Measurements from ENCODE around the gene LPP. TPM values are rescaled to one million over a fixed set of nuclear protein-coding genes. Genes with fewer than 3 reads are reported as not detected.

Gene LPP
- polyA plus RNA-seq, 1 donor (not counting 4 experiments of a cell fraction or from before 2014, with no cell fraction given): 16.0 TPM

GRCh38 chr3:188180114-188180513 lies 26.2 kb downstream of the LPP start:
- DNase-seq (ENCODE audit: low read depth, low spot score) (no peak), FAIRE-seq (no peak)
- Histone ChIP-seq H3K36me3 (ENCODE audit: control insufficient read depth in 2 of 2, extremely low read depth in 1 of 2, insufficient read depth in 2 of 2, low read length in 2 of 2) (peaks cover 3 to 7% of the 10 kb centered on the region in 2 experiments), H3K79me2 (ENCODE audit: control insufficient read depth, insufficient read depth, low read length) (peaks cover 56% of the 10 kb centered on the region), H2AFZ (ENCODE audit: control insufficient read depth, low read length) (no peak overlapping the region), H3K9ac (ENCODE audit: control insufficient read depth, extremely low read depth, insufficient read depth, low read length) (no peak overlapping the region), H3K27ac (ENCODE audit: control insufficient read depth, insufficient read depth, low read length) (no peak overlapping the region), H3K27me3 (ENCODE audit: control insufficient read depth, extremely low read depth, insufficient read depth, low read length) (no peaks in the 10 kb centered on the region), H3K9me3 (ENCODE audit: control insufficient read depth, low read depth, low read length) (no peaks in the 10 kb centered on the region), H4K20me1 (ENCODE audit: control insufficient read depth, extremely low read depth, insufficient read depth, low read length) (no peaks in the 10 kb centered on the region), H3K4me1 (ENCODE audit: control insufficient read depth, extremely low read depth, insufficient read depth, low read length) (no peaks in the 10 kb centered on the region), H3K4me2 (ENCODE audit: control insufficient read depth, extremely low read depth, insufficient read depth, low read depth, low read length) (no peak overlapping the region), H3K9me1 (ENCODE audit: control insufficient read depth, extremely low read depth, insufficient read depth, low read length) (no peaks in the 10 kb centered on the region), H3K4me3 (ENCODE audit: control insufficient read depth in 2 of 3, extremely low read depth in 1 of 3, insufficient read depth in 2 of 3, low read depth in 1 of 3, low read length in 3 of 3) (no peak overlapping the region)
- dilution Hi-C loops (cut with MboI; ENCODE audit: extremely low pct_ligation_motif_present, low sequenced_read_pairs): no loop called here
- no peak for TF ChIP-seq EZH2 (IDR thresholded peaks at IDR 0.05; ENCODE audit: low read length)
- TF ChIP-seq, protein P1, sequence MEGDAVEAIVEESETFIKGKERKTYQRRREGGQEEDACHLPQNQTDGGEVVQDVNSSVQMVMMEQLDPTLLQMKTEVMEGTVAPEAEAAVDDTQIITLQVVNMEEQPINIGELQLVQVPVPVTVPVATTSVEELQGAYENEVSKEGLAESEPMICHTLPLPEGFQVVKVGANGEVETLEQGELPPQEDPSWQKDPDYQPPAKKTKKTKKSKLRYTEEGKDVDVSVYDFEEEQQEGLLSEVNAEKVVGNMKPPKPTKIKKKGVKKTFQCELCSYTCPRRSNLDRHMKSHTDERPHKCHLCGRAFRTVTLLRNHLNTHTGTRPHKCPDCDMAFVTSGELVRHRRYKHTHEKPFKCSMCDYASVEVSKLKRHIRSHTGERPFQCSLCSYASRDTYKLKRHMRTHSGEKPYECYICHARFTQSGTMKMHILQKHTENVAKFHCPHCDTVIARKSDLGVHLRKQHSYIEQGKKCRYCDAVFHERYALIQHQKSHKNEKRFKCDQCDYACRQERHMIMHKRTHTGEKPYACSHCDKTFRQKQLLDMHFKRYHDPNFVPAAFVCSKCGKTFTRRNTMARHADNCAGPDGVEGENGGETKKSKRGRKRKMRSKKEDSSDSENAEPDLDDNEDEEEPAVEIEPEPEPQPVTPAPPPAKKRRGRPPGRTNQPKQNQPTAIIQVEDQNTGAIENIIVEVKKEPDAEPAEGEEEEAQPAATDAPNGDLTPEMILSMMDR (optimal IDR thresholded peaks at IDR 0.05 in 1 of 3, IDR thresholded peaks at IDR 0.05 in 1 of 3, conservative IDR thresholded peaks at IDR 0.05 in 1 of 3; ENCODE audit: extremely low read depth in 1 of 3, insufficient read depth in 2 of 3, low read length in 3 of 3): no peak

DNA sequence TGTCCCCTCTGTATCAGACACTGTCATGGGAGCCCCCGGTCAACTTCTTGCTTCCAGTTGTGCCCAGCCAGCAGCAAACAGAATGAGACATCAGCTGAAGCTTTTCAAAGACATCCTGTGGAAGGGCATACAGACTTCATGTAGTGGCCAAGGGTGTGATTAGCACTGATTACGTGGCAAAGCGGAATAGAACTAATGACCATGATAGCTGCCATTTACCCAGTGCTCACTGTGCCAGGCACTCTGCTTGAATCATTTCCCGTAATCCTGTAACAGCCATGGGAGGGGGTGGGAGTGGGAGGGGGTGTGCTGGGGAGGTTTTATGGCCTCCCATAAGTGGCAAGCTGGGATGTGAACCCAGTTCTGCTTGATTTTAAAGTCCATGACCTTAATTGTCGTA lies 29.5 kb downstream of the LPP start:
- H3K4me3 ChIP-seq (ENCODE audit: control insufficient read depth in 2 of 3, extremely low read depth in 1 of 3, insufficient read depth in 2 of 3, low read depth in 1 of 3, low read length in 3 of 3): no peak overlapping the region
- no peaks in the 10 kb centered on the region for H3K9me3 ChIP-seq (ENCODE audit: control insufficient read depth, low read depth, low read length)
- FAIRE-seq (no peak), DNase-seq (ENCODE audit: low read depth, low spot score) (no peak)
- H3K9me1 ChIP-seq (ENCODE audit: control insufficient read depth, extremely low read depth, insufficient read depth, low read length): peaks cover 7% of the 10 kb centered on the region
- no peaks in the 10 kb centered on the region for H3K27me3 ChIP-seq (ENCODE audit: control insufficient read depth, extremely low read depth, insufficient read depth, low read length)
- TF ChIP-seq EZH2 (IDR thresholded peaks at IDR 0.05; ENCODE audit: low read length): no peak
- TF ChIP-seq, protein P1 (optimal IDR thresholded peaks at IDR 0.05 in 1 of 3, IDR thresholded peaks at IDR 0.05 in 1 of 3, conservative IDR thresholded peaks at IDR 0.05 in 1 of 3; ENCODE audit: extremely low read depth in 1 of 3, insufficient read depth in 2 of 3, low read length in 3 of 3): no peak
- dilution Hi-C loops (cut with MboI; ENCODE audit: extremely low pct_ligation_motif_present, low sequenced_read_pairs): no loop called here
- peaks cover 45% of the 10 kb centered on the region for H3K79me2 ChIP-seq (ENCODE audit: control insufficient read depth, insufficient read depth, low read length)
- H3K36me3 ChIP-seq (ENCODE audit: control insufficient read depth in 2 of 2, extremely low read depth in 1 of 2, insufficient read depth in 2 of 2, low read length in 2 of 2): peaks cover 3 to 4% of the 10 kb centered on the region in 2 experiments
- peaks cover 12% of the 10 kb centered on the region for H3K4me1 ChIP-seq (ENCODE audit: control insufficient read depth, extremely low read depth, insufficient read depth, low read length)
- H4K20me1 ChIP-seq (ENCODE audit: control insufficient read depth, extremely low read depth, insufficient read depth, low read length): peaks cover 8% of the 10 kb centered on the region
- H3K9ac ChIP-seq (ENCODE audit: control insufficient read depth, extremely low read depth, insufficient read depth, low read length): no peak overlapping the region
- no peak overlapping the region for H3K27ac ChIP-seq (ENCODE audit: control insufficient read depth, insufficient read depth, low read length)
- H2AFZ ChIP-seq (ENCODE audit: control insufficient read depth, low read length): no peak overlapping the region
- no peak overlapping the region for H3K4me2 ChIP-seq (ENCODE audit: control insufficient read depth, extremely low read depth, insufficient read depth, low read depth, low read length)

Data from keratinocyte (primary cell).